NCI-H128 (cell line): ENCODE results near the gene SMIM43.
"Not testable (repeated sequence)": the region's sequence is repeated elsewhere in the genome, so short reads cannot be mapped to it uniquely, and the experiment has no call there.

Source experiments
- DNase-seq: peaks from one replicate; lab custom pipeline; 2025; ENCODE audit not compliant: unreplicated experiment; lab: John Stamatoyannopoulos, UW

SMIM43 gene

DNA sequence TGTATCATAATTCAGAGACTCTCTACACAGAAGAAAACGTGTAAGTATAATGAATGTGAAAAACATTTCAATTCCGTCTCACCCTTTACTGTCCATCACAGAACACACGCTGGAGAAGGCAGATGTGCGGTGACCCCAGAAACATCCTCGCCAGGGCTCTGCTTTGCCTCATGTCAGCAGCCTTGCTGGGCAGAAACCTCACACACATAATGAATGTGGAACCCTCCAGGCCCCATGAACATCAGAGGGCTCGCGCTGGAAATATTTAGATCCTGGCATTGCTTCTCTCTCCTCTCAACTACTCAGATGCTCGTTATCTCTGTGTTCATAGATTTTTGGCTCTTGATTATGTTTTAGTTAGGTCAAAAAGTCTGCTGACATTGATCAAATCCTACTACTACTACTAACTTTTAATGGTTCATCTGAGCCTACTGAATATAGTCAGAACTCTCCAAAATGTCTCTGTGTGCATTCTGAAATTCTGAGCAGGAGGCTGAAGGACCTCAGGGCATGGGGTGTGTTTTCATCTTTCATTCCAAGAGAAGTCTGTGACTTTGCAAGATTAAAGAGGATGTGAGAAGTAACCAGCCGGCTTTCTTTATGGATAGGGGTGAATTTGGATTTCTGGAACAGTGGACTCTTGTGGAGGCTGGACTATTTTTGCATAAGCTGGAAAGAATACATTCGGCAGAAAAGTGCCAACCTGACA lies 27.0 kb downstream of the SMIM43 start:
- DNase-seq, result no peak

DNA sequence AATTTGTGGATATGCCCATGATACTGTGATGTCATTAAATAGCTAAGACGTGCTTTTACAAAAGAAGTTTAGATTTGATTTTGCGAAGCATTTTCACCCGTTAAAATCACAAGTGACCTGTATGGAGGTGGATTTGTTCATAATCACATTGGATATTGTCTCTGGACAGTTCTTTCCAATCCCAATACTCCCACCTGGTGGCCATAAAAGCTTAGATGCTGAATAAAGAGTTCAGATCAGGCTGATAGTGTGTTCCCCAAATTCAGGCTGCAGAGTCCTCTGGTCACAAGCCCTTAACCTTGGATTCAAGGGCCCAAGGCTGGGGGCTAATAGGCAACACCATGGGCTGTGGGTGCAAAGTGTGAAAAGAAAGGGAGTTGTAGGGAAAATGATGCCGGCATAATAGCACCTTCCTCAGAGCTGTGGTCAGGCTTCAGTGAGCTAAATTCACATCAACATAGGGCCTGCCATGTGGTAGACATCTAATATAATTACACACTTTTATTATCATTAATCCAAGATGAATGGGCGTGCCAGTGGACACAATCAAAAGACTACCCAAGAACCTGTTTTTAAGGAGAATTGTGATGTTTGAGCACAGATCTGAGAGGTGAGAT lies 28.1 kb downstream of the SMIM43 start:
- no peak for DNase-seq

DNA sequence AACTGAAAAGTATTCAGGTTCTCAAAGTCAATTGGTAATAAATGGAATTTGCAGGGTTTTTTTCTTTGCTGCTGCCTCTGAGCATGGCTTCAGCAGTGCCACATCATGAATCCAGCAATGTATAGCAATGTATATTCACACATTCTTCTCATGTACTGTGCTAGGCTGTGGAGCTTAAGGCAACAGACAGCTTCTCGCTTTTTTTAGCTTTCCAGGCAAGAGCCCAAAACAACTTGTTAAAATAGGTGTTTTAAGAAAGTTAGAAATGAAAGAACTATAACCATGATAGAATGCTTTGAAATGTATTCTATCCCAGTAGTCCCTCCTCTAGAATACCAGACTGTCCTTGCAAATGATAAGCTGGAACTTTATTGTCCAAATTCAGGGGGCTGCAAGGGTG lies 30.4 kb downstream of the SMIM43 start:
- no peak for DNase-seq

GRCh38 chr4:121733942-121734341 lies 31.0 kb downstream of the SMIM43 start:
- DNase-seq, result no peak

DNA sequence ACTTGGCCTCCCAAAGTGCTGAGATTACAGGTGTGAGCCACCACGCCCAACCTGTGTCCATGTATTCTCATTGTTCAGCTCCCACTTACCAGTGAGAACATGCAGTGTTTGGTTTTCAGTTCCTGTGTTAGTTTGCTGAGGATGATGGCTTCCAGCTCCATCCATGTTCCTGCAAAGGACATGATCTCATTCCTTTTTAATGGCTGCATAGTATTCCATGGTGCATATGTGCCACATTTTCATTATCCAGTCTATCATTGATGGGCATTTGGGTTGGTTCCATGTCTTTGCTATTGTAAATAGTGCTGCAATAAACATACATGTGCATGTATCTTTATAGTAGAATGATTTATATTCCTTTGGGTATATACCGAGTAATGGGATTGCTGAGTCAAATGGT lies 35.2 kb downstream of the SMIM43 start:
- DNase-seq, result not testable (repeated sequence)

- DNase-seq, result no peak
Measured at GRCh38 chr4:121728798-121729226, 36.2 kb downstream of the SMIM43 start.

GRCh38 chr4:121728066-121728465 lies 36.9 kb downstream of the SMIM43 start:
- no peak for DNase-seq

DNA sequence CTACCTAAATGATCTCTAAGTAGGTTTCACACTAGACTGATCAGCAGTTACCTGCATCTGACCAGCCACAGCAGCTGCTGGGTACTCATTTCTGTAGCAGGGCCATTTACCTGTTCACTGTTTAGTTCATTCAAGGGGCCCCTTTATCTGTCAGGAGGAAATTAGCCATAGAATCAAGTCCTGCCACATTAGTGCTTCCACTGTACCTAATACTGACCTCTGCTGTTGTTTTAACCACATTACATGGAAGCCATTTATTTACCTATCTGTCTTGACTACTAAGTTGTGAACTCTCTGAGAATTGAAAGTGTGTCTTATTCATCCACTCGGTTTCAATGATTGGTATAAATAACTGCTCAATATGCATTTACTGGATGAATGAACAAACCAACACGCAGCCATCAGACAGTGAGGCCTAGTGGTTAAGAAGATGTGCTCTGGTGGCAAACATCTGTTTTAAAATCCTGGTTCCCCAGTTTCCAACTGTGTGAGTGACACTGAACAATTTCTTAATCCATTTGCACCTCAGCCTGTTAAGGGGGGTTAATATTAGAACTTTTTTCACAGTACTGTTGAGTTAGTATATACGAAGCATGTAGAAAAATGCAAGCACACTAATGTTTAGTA lies 38.2 kb downstream of the SMIM43 start:
- no peak for DNase-seq

- no peak for DNase-seq
Measured at GRCh38 chr4:121724671-121725070, 40.3 kb downstream of the SMIM43 start.

DNA sequence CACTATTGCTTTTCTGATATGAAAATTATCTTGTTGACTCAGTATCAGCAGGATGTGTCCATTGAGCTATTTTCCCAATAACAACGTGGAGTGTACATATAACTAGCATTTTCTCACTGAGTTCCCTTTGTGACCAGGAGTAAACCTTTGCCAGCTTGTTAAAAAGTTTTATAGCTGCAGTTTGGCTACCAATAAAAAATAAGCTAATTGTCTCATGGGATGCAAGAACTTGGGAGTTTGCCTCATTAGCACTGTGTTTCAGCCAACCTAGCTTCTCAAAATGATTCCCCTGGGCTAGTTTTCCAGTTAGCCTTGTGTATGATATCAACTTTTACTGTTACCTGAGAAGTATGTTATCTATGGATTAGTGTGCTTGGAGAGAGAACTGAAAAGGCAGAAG lies 43.3 kb downstream of the SMIM43 start:
- DNase-seq, result no peak

- no peak for DNase-seq
Measured at GRCh38 chr4:121720109-121720508, 44.9 kb downstream of the SMIM43 start.

- DNase-seq, result no peak
Measured at GRCh38 chr4:121717680-121718237, 47.2 kb downstream of the SMIM43 start.

DNA sequence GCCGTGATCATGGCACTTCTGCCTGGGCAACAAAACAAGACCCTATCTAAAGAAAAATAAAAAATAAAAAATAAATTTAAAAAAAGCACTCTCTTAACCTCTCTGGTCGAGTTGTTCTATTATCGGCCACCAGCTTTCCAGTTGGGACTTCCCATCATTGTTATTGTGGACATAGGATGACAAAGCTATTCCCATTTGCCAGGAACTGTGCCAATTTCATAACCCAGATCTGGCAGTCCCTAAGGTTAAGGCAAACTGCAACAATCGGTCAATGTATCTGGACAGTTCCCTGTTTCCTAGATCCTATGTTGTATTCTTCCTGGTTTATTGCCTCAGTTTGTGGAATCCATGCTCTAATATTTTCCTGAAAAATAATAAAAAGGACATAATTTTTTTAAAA lies 50.4 kb downstream of the SMIM43 start:
- no peak for DNase-seq

GRCh38 chr4:121712783-121713182 lies 52.2 kb downstream of the SMIM43 start:
- no peak for DNase-seq

- no peak for DNase-seq
Measured at GRCh38 chr4:121712001-121712651, 52.8 kb downstream of the SMIM43 start.

- no peak for DNase-seq
Measured at GRCh38 chr4:121711263-121712000, 53.5 kb downstream of the SMIM43 start.

DNA sequence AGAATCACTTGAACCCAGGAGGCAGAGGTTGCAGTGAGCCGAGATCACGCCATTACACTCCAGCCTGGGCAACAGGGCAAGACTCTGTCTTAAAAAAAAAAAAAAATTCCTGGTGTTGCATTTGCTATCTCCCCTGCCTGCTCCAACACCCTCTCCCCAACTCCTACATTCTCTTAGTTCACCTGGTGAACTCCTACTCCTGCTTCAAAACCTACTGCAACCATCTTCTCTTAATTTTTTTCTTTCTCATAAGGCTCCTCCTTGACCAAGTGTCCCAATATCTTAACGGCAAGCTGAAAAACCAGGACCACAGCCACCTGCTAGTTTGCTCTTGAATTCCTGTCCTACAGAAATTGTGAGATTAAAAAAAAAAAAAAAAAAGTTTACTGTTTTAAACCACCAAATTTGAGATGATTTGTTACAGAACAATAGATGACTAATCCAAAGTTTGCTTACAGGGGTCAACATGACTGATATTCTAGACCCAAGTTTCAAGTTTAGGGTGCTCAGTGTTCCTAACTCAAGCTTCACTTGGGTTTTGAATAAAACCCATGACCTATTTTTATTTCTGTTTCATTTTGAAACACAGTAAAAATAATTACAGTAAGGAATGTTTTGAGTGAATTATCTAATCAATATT lies 55.1 kb downstream of the SMIM43 start:
- no peak for DNase-seq
